ENCODE measurements around the gene SCN4A.
A peak's percentile ranks its signal among the peaks of the same experiment; 100 is the strongest.
"Not testable (repeated sequence)": the region's sequence is repeated elsewhere in the genome, so short reads cannot be mapped to it uniquely, and the experiment has no call there.

SCN4A gene

GRCh38 chr17:63972796-63973195 lies at the start of gene SCN4A:
Gene SCN4A, minus strand, starts transcription at chr17:63972918. Its CDS starts 77 bp downstream, at chr17:63972841.
- H3K4me3 ChIP-seq (ENCODE audit: low read depth, low read length), result no peak within 1 kb of the TSS
- TF ChIP-seq CTCF (IDR thresholded peaks at IDR 0.05; ENCODE audit: low read depth, low read length), result no peak

- no peak within 1 kb of the TSS for H3K4me3 ChIP-seq (ENCODE audit: low read depth, low read length)
- no peak for TF ChIP-seq CTCF (IDR thresholded peaks at IDR 0.05; ENCODE audit: low read depth, low read length)
Observed at GRCh38 chr17:64020056-64020766, 47.5 kb upstream of the SCN4A start, which contains the start of gene ICAM2. Gene ICAM2, minus strand, starts transcription at chr17:64020633. Its CDS starts 13,942 bp downstream, at chr17:64006691.

DNA sequence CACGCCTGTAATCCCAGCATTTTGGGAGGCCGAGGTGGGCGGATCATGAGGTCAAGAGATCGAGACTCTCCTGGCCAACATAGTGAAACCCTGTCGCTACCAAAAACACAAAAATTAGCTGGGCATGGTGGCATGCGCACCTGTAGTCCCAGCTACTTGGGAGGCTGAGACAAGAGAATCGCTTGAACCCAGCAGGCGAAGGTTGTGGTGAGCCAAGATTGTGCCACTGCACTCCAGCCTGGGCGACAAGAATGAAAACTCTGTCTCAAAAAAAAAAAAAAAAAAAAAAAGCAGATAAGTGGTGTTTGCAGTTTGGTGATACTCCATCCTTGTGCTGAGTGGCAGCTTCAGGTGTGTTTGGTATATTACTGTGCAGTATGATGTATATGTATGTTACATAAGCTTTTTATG lies 46.8 kb upstream of the SCN4A start:
- not testable (repeated sequence) for H3K4me3 ChIP-seq (ENCODE audit: low read depth, low read length)

- TF ChIP-seq CTCF (IDR thresholded peaks at IDR 0.05; ENCODE audit: low read depth, low read length), result peak; percentile 5; the same call in 1 of the 2 replicates
- no peak overlapping the region for H3K4me3 ChIP-seq (ENCODE audit: low read depth, low read length)
Observed at GRCh38 chr17:64017381-64017980, 44.8 kb upstream of the SCN4A start.

- H3K4me3 ChIP-seq (ENCODE audit: low read depth, low read length), result no peak overlapping the region
- TF ChIP-seq CTCF (IDR thresholded peaks at IDR 0.05; ENCODE audit: low read depth, low read length), result no peak
Observed at GRCh38 chr17:64016974-64017373, 44.3 kb upstream of the SCN4A start.

DNA sequence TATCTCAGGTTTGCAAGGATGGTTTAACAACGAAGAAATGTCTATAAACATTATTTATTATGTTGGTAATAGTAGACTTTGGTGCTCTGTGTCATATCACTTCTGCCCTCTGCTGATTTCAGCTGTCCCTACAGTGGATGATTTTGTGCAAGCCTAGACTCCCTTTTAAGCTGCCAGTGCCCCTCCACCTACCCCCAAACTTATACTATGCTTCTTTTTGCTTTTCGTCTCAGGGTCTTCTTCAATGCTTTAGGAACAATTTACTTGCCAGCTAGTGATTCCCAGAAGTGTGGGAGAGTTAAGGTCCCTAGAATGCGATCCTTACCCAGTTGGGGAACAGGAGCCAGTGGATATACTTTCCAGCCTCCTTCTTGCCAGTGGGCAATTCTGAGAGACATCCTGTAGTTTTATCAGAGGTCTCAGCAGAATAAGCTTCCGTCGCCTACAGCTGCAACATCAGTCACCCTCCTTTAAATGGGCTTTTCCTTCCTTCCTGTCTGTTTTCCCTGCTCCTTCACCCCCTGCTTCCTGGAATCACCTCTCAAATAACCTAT lies 43.6 kb upstream of the SCN4A start:
- no peak overlapping the region for H3K4me3 ChIP-seq (ENCODE audit: low read depth, low read length)

DNA sequence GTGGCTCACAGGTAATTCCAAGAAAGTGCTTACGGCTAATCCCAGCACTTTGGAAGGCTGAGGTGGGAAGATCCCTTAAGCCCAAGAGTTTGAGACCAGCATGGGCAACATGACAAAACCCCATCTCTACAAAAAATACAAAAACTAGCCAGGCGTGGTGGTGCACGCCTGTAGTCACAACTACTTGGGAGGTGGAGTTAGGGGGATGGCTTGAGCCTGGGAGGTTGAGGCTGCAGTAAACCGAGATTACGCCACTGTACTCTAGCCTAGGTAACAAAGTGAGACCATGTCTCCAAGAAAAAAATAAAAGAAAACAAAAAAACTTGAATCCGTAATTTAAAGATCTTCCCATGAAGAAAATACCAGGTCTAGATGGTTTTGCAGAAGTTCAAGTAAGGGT lies 42.7 kb upstream of the SCN4A start:
- H3K4me3 ChIP-seq (ENCODE audit: low read depth, low read length), result no peak overlapping the region
- TF ChIP-seq CTCF (IDR thresholded peaks at IDR 0.05; ENCODE audit: low read depth, low read length), result no peak

More for the DNA sequence above, 43.6 kb upstream of the SCN4A start:
- TF ChIP-seq CTCF (IDR thresholded peaks at IDR 0.05; ENCODE audit: low read depth, low read length), result no peak
